PC-3 (cell line): Measurements from ENCODE around the gene TK2.

Experiments
- EZH2 ChIP-seq: fragments of 300-600 bp; sonication (generic); IDR thresholded peaks from one replicate; pipeline ENCODE4 v1.6.1; 2017; ENCODE audit warnings: antibody characterized with exemption, mild to moderate bottlenecking, low read length; ENCODE audit not compliant: unreplicated experiment
- EZH2phosphoT487 ChIP-seq: fragments of 300-600 bp; sonication (generic); IDR thresholded peaks from 2 replicates; pipeline ENCODE4 v1.6.1; 2018; ENCODE audit warnings: mild to moderate bottlenecking, antibody characterized with exemption, low read length, borderline replicate concordance
- TF ChIP-seq, protein P1 (sequence below): fragments of 300-600 bp; sonication (generic); conservative IDR thresholded peaks from 2 replicates; pipeline ENCODE4 v1.5.1; 2017; ENCODE audit warnings: antibody characterized with exemption, low read depth, mild to moderate bottlenecking, low read length

GRCh38 chr16:66458853-66459252, 91.1 kb downstream of the TK2 start:
- TF ChIP-seq, protein P1, sequence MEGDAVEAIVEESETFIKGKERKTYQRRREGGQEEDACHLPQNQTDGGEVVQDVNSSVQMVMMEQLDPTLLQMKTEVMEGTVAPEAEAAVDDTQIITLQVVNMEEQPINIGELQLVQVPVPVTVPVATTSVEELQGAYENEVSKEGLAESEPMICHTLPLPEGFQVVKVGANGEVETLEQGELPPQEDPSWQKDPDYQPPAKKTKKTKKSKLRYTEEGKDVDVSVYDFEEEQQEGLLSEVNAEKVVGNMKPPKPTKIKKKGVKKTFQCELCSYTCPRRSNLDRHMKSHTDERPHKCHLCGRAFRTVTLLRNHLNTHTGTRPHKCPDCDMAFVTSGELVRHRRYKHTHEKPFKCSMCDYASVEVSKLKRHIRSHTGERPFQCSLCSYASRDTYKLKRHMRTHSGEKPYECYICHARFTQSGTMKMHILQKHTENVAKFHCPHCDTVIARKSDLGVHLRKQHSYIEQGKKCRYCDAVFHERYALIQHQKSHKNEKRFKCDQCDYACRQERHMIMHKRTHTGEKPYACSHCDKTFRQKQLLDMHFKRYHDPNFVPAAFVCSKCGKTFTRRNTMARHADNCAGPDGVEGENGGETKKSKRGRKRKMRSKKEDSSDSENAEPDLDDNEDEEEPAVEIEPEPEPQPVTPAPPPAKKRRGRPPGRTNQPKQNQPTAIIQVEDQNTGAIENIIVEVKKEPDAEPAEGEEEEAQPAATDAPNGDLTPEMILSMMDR: no peak
- TF ChIP-seq EZH2phosphoT487 (no peak), EZH2 (no peak)
